ENCODE results near the gene DOHH. TPM values are rescaled to one million over a fixed set of nuclear protein-coding genes. Genes with fewer than 3 reads are reported as not detected.

The DOHH gene
- total RNA-seq, 1 donor: 9.2 TPM

- peak in 1 of 3 donors; percentile 80 for DNase-seq (ENCODE audit: low read depth in 2 of 3, low spot score in 2 of 3)
Measured at GRCh38 chr19:3479834-3480215, 20.6 kb downstream of the DOHH start.

GRCh38 chr19:3479177-3479833 lies 21.2 kb downstream of the DOHH start:
- DNase-seq (ENCODE audit: low read depth in 2 of 3, low spot score in 2 of 3): peak in 2 of 3 donors; percentile 96 to 98

GRCh38 chr19:3478409-3479176 lies 21.9 kb downstream of the DOHH start:
- peak in 2 of 3 donors; percentile 48 to 61 for DNase-seq (ENCODE audit: low read depth in 2 of 3, low spot score in 2 of 3)

- no peak for DNase-seq (ENCODE audit: low read depth in 2 of 3, low spot score in 2 of 3)
Measured at GRCh38 chr19:3477951-3478350, 22.5 kb downstream of the DOHH start.

DNA sequence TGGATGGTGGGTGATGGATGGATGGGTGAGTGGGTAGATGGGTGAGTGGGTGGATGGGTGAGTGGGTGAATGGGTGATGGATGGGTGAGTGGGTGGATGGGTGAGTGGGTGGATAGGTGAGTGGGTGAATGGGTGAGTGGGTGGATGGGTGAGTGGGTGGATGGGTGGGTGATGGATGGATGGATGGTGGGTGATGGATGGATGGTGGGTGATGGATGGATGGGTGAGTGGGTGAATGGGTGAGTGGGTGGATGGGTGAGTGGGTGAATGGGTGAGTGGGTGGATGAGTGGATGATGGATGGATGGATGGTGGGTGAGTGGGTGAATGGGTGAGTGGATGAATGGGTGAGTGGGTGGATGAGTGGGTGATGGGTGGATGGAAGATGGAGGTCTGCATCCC lies 23.0 kb downstream of the DOHH start:
- DNase-seq (ENCODE audit: low read depth in 2 of 3, low spot score in 2 of 3): no peak

DNA sequence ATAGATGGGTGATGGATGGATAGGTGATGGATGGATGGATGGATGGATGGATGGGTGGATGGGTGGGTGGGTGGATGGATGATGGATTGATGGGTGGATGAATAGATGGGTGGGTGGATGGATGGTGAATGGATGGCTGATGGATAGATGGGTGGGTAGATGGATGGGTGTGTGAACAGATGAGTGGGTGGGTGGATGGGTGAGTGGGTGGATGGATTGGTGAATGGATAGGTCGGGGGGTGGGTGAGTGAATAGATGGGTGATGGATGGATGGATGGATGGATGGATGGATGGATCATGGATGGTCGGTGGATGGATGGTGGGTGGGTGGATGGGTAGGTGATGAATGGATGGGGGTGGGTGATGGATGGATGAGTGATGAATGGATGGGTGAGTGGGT lies 23.6 kb downstream of the DOHH start:
- no peak for DNase-seq (ENCODE audit: low read depth in 2 of 3, low spot score in 2 of 3)

DNA sequence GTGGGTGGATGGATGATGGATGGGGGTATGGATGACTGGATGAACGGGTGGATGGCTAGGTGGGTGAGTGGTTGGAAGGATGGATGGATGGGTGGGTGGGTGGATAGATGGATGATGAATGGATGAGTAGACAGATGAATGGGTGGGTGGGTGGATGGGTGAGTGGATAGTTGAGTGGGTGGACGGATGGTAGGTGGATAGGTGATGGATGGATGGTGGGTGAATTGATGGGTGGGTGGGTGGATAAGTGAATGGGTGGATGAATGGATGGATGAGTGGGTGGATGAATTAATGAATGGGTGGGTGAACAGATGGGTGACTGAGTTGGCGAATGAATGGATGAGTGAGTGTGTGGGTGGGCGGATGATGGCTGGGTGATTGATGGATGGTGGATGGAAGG lies 25.0 kb downstream of the DOHH start:
- DNase-seq (ENCODE audit: low read depth in 2 of 3, low spot score in 2 of 3): no peak

DNA sequence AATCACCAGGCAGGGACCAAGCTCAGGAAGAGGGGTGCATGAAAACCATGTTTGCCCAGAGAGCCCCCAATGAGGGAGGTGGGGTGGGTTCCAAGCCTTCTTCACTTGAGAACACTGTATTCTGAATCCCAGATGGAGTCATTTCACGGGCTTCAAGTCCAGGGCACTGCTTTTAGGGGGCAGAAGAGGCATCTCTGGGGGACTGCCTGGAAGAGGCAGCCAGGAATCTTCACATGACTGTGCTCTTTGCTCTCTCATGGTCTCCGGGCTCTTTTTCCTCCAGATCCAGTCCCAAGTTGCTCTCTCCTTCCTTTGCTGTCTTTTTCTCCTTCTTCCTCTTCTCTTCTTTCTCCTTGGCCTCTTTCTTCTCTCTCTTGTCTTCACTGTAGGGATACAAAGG lies 25.9 kb downstream of the DOHH start:
- DNase-seq (ENCODE audit: low read depth in 2 of 3, low spot score in 2 of 3): no peak

- no peak for DNase-seq (ENCODE audit: low read depth in 2 of 3, low spot score in 2 of 3)
Measured at GRCh38 chr19:3474010-3474409, 26.5 kb downstream of the DOHH start.

GRCh38 chr19:3471954-3472655 lies 28.4 kb downstream of the DOHH start:
- DNase-seq (ENCODE audit: low read depth in 2 of 3, low spot score in 2 of 3): peak in 1 of 3 donors; percentile 43

DNA sequence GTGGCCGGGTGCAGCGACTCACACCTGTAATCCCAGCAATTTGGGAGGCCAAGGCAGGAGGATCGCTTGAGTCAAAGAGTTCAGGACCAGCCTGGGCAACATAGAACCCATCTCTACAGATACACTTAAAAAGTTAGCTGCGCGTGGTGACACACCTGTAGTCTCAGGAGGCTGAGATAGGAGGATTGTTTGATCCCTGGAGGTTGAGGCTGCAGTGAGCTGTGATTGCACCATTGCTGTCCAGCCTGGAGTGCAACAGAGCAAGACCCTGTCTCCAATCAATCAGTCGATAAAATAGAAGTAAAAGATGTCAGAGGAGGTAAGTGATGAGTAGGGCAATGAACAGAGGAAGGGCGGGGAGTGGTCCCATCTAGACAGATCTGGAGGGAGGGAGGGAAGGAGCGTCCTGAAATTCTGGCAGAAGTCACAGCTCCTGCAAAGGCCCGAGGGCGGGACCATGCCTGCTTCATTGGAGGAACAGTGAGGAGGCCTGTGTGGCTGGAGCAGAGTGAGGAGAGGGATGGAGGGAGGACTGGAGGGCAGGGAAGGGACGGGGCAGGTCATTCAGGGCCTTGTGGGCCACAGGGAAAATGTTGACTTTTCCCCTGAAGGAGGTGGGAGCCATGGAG lies 29.9 kb downstream of the DOHH start:
- no peak for DNase-seq (ENCODE audit: low read depth in 2 of 3, low spot score in 2 of 3)

- no peak for DNase-seq (ENCODE audit: low read depth in 2 of 3, low spot score in 2 of 3)
Measured at GRCh38 chr19:3469638-3470499, 30.6 kb downstream of the DOHH start.

DNA sequence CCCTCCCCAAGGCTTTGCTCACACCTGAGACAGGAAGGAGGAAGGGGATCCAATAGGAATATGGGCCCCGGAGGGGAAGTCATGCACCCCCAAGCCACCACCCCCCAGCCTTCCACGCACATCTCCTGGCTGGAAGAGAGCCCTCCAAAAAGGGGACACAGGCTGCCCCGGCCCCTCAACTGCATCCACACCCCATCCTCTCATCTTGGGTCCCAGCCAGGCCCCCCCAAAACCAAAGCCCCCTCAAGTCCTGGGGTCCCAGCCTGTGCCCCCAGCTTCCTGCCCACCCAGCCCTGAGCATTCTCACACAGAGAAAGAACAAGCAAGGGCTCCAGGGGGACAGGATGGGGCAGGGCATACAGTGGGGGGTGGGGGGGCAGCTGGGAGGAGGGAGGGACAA lies 32.3 kb downstream of the DOHH start:
- DNase-seq (ENCODE audit: low read depth in 2 of 3, low spot score in 2 of 3): no peak

DNA sequence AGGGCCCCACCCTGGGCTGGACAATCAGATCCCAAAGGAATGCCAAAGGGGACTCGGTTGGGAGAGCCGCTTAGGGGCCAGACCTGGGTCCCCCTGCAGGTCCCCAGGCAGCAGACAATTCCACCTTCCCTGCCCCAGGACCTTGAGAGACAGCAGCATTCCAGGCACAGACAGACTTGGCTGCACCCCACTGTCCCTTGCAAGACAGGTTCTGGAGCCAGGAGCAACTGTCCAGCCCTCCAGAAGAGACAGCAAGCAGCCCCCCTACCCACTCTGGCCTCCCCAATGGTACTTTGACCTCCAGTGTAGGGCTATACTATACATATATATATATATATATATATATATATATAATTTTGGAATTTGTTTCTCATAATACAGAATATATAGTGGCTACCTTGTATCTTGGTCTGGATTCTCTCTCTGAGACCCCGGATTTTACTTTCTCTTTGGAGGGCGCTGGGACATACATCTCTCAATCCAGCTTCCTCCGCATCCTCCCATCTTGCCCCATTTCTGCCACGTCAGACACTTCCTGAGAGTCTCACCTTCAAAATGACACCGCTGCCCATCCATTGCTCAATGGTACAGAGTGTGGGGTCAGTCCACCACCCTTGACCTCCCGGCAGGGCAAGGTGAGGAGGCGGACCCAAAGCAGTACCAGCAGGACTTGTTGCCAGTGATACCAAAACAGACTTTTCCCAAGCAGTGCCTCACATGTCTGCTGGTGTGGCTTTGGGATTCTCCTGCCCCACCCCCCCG lies 32.9 kb downstream of the DOHH start:
- peak in 1 of 3 donors; percentile 40 for DNase-seq (ENCODE audit: low read depth in 2 of 3, low spot score in 2 of 3)

- DNase-seq (ENCODE audit: low read depth in 2 of 3, low spot score in 2 of 3): no peak
Measured at GRCh38 chr19:3466635-3467034, 33.8 kb downstream of the DOHH start.

- DNase-seq (ENCODE audit: low read depth in 2 of 3, low spot score in 2 of 3): no peak
Measured at GRCh38 chr19:3465552-3465951, 34.9 kb downstream of the DOHH start.

GRCh38 chr19:3464587-3465235 lies 35.8 kb downstream of the DOHH start:
- DNase-seq (ENCODE audit: low read depth in 2 of 3, low spot score in 2 of 3): no peak

- DNase-seq (ENCODE audit: low read depth in 2 of 3, low spot score in 2 of 3): no peak
Measured at GRCh38 chr19:3463714-3464586, 36.5 kb downstream of the DOHH start.

Data from hematopoietic multipotent progenitor cell (in vitro differentiated cells).